IPS DF 6.9 (cell line): ENCODE results near the gene PRDX5.

Experiments used
- DNase-seq: peaks from one replicate; pipeline ENCODE4 v3.0.0-alpha.2; 2013; ENCODE audit warnings: low read depth, low spot score
- H3K27ac ChIP-seq: one replicate; pipeline ENCODE4 v1.5.1; 2013; ENCODE audit warnings: low read length, control low read depth
- H3K27me3 ChIP-seq: 2 replicates; pipeline ENCODE4 v1.6.1; 2013; ENCODE audit warnings: mild to moderate bottlenecking, low read length; ENCODE audit not compliant: control insufficient read depth, insufficient read depth
- H3K36me3 ChIP-seq: 2 replicates; pipeline ENCODE4 v1.6.1; 2013; ENCODE audit warnings: low read length; ENCODE audit not compliant: control insufficient read depth, insufficient read depth
- H3K4me1 ChIP-seq: 2 replicates; pipeline ENCODE4 v1.6.1; 2013; ENCODE audit warnings: low read length; ENCODE audit not compliant: control insufficient read depth, insufficient read depth
- H3K4me3 ChIP-seq: 2 replicates; pipeline ENCODE4 v1.5.1; 2013; ENCODE audit warnings: mild to moderate bottlenecking, low read length
- H3K9me3 ChIP-seq: 2 replicates; pipeline ENCODE4 v1.6.1; 2013; ENCODE audit warnings: low read length, inconsistent platforms; ENCODE audit not compliant: control insufficient read depth, insufficient read depth
- WGBS: extraction: QIAGEN DNeasy Blood & Tissue Kit; methylation state at CpG from one replicate; pipeline ENCODE4 v1.1.7; 2013; ENCODE audit warnings: mixed read lengths, missing lambda C conversion rate; ENCODE audit not compliant: insufficient read length, insufficient coverage; 5-methylcytosine and 5-hydroxymethylcytosine counted together

Gene PRDX5

GRCh38 chr11:64351136-64351631 is 33.3 kb downstream of the PRDX5 start:
- WGBS, result no CpG with 5 or more reads among the region's 18 CpGs
- peaks cover 5% of the 10 kb centered on the region for H3K4me1 ChIP-seq
- DNase-seq, result no peak
- no peak overlapping the region for H3K4me3 ChIP-seq
- no peaks in the 10 kb centered on the region for H3K9me3 ChIP-seq
- no peaks in the 10 kb centered on the region for H3K27me3 ChIP-seq
- no peaks in the 10 kb centered on the region for H3K36me3 ChIP-seq
- H3K27ac ChIP-seq, result no peak overlapping the region

GRCh38 chr11:64352099-64352994 is 34.4 kb downstream of the PRDX5 start:
- no peaks in the 10 kb centered on the region for H3K27me3 ChIP-seq
- no peak overlapping the region for H3K4me3 ChIP-seq
- no peak overlapping the region for H3K27ac ChIP-seq
- no peaks in the 10 kb centered on the region for H3K36me3 ChIP-seq
- no peak for DNase-seq
- H3K4me1 ChIP-seq, result peaks cover 5% of the 10 kb centered on the region
- no CpG with 5 or more reads among the region's 33 CpGs for WGBS
- H3K9me3 ChIP-seq, result no peaks in the 10 kb centered on the region

- no CpG with 5 or more reads among the region's 34 CpGs for WGBS
- Histone ChIP-seq H3K27ac (no peak overlapping the region), H3K27me3 (no peaks in the 10 kb centered on the region), H3K9me3 (no peaks in the 10 kb centered on the region), H3K4me3 (no peak overlapping the region), H3K4me1 (peaks cover 5% of the 10 kb centered on the region), H3K36me3 (no peaks in the 10 kb centered on the region)
- DNase-seq, result no peak
Measured at GRCh38 chr11:64352995-64353714, 35.2 kb downstream of the PRDX5 start.

GRCh38 chr11:64353715-64354506 is 36.0 kb downstream of the PRDX5 start:
- peaks cover 6% of the 10 kb centered on the region for H3K4me1 ChIP-seq
- no CpG with 5 or more reads among the region's 20 CpGs for WGBS
- H3K4me3 ChIP-seq, result no peak overlapping the region
- H3K27me3 ChIP-seq, result no peaks in the 10 kb centered on the region
- no peaks in the 10 kb centered on the region for H3K36me3 ChIP-seq
- DNase-seq, result no peak
- H3K27ac ChIP-seq, result no peak overlapping the region
- no peaks in the 10 kb centered on the region for H3K9me3 ChIP-seq

GRCh38 chr11:64355078-64355940 is 37.4 kb downstream of the PRDX5 start:
- no CpG with 5 or more reads among the region's 23 CpGs for WGBS
- Histone ChIP-seq H3K4me1 (peaks cover 13% of the 10 kb centered on the region), H3K36me3 (no peaks in the 10 kb centered on the region; the same call in 1 of the 2 replicates), H3K9me3 (no peaks in the 10 kb centered on the region), H3K27me3 (no peaks in the 10 kb centered on the region), H3K27ac (no peak overlapping the region), H3K4me3 (no peak overlapping the region)
- no peak for DNase-seq

GRCh38 chr11:64356498-64357411 is 38.8 kb downstream of the PRDX5 start:
- Histone ChIP-seq H3K4me3 (no peak overlapping the region), H3K9me3 (no peaks in the 10 kb centered on the region), H3K4me1 (peaks cover 13% of the 10 kb centered on the region), H3K27ac (no peak overlapping the region), H3K36me3 (no peaks in the 10 kb centered on the region; the same call in 1 of the 2 replicates), H3K27me3 (no peaks in the 10 kb centered on the region)
- no peak for DNase-seq
- no CpG with 5 or more reads among the region's 25 CpGs for WGBS

- H3K27me3 ChIP-seq, result no peaks in the 10 kb centered on the region
- peaks cover 3% of the 10 kb centered on the region for H3K36me3 ChIP-seq
- WGBS, result no CpG with 5 or more reads among the region's 6 CpGs
- DNase-seq, result no peak
- H3K4me3 ChIP-seq, result no peak overlapping the region
- H3K27ac ChIP-seq, result no peak overlapping the region
- peaks cover 13% of the 10 kb centered on the region for H3K4me1 ChIP-seq
- no peaks in the 10 kb centered on the region for H3K9me3 ChIP-seq
Measured at GRCh38 chr11:64357446-64357845, 39.5 kb downstream of the PRDX5 start.

GRCh38 chr11:64357904-64358535 is 40.1 kb downstream of the PRDX5 start:
- Histone ChIP-seq H3K27me3 (no peaks in the 10 kb centered on the region), H3K4me3 (no peak overlapping the region), H3K4me1 (peaks cover 13% of the 10 kb centered on the region), H3K9me3 (no peaks in the 10 kb centered on the region), H3K36me3 (peaks cover 3% of the 10 kb centered on the region), H3K27ac (no peak overlapping the region)
- no peak for DNase-seq
- WGBS, result no CpG with 5 or more reads among the region's 13 CpGs

- no CpG with 5 or more reads among the region's 7 CpGs for WGBS
- H3K27ac ChIP-seq, result no peak overlapping the region
- no peak for DNase-seq
- H3K27me3 ChIP-seq, result no peaks in the 10 kb centered on the region
- H3K4me3 ChIP-seq, result no peak overlapping the region; the same call in 1 of the 2 replicates
- H3K36me3 ChIP-seq, result peaks cover 3% of the 10 kb centered on the region
- H3K4me1 ChIP-seq, result peaks cover 13% of the 10 kb centered on the region
- no peaks in the 10 kb centered on the region for H3K9me3 ChIP-seq
Measured at GRCh38 chr11:64358536-64358906, 40.6 kb downstream of the PRDX5 start.
